ENCODE data around the gene CATSPER2. TPM values are rescaled to one million over a fixed set of nuclear protein-coding genes. Genes with fewer than 3 reads are reported as not detected.
"Not testable (repeated sequence)": the region's sequence is repeated elsewhere in the genome, so short reads cannot be mapped to it uniquely, and the experiment has no call there.

The CATSPER2 gene
- total and polyA plus RNA-seq, 2 of the 4 experiments (the other 2 are of a cell fraction) = 0.41 to 11.3 TPM

DNA sequence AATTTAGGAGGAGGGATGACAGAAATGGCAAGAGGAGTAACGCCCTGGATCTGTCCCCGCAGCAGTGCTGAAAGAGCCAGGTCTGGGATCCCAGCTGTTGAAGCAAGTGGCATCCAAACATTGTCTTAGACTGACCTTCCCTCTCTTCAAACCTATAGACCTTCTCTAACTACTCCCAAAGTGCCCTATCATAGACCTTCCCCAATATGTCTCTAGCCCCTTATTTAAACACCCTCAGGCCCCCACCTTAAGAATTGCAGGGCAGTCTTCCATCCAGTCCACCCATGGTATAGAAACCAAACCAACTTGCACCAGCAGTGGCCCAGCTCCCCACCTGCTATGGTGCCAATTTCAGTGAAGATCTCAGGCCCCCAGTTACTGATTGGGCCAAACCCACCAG, 48.4 kb downstream of the CATSPER2 start:
- H3K9ac ChIP-seq (ENCODE audit: low read depth, low read length); H2BK5ac ChIP-seq (ENCODE audit: low read depth, low read length, poor library complexity, severe bottlenecking); H3K27me3 ChIP-seq (ENCODE audit: control insufficient read depth, insufficient read depth, low read length); H2BK20ac ChIP-seq (ENCODE audit: low read depth, low read length); H4K91ac ChIP-seq (ENCODE audit: insufficient read depth, low read depth, low read length); H3K4me1 ChIP-seq (ENCODE audit: control insufficient read depth, insufficient read depth, low read length); H3K79me1 ChIP-seq (ENCODE audit: low read depth in 1 of 2, low read length in 2 of 2); H2BK15ac ChIP-seq (ENCODE audit: low read depth, low read length); H4K20me1 ChIP-seq (ENCODE audit: insufficient read depth, low read length); H4K5ac ChIP-seq (ENCODE audit: low read depth, low read length); in situ Hi-C loops (cut with MboI; ENCODE audit: low sequenced_read_pairs); H2BK120ac ChIP-seq (ENCODE audit: low read depth, low read length); intact Hi-C loops (cut with micrococcal nuclease); H3K4ac ChIP-seq (ENCODE audit: low read depth, low read length); H2AFZ ChIP-seq (replicated peaks; ENCODE audit: low read length, poor library complexity); H3K4me2 ChIP-seq (ENCODE audit: low read depth, low read length); H3K9me1 ChIP-seq (ENCODE audit: insufficient read depth, low read length); DNase-seq; POLR2A ChIA-PET (ENCODE audit: unreplicated experiment); H3K9me3 ChIP-seq (ENCODE audit: control insufficient read depth, insufficient read depth, low read length); H2AK9ac ChIP-seq (replicated peaks; ENCODE audit: low read depth, low read length, poor library complexity); H3K4me3 ChIP-seq (ENCODE audit: insufficient read depth, low read depth, low read length); H3K56ac ChIP-seq (ENCODE audit: extremely low read depth, insufficient read depth, low read length); H2AK5ac ChIP-seq (ENCODE audit: low read depth, low read length); ATAC-seq (ENCODE audit: low read depth); CTCF ChIA-PET; BruUV-seq (replicated peaks); H3K27ac ChIP-seq (ENCODE audit: insufficient read depth, low read length); H3K36me3 ChIP-seq (ENCODE audit: control insufficient read depth, insufficient read depth, low read length); H4K8ac ChIP-seq (ENCODE audit: low read depth in 2 of 2, low read length in 2 of 2); H3K23ac ChIP-seq (ENCODE audit: low read depth, low read length); dilution Hi-C loops (cut with HindIII; ENCODE audit: low sequenced_read_pairs, unreplicated experiment); H3K18ac ChIP-seq (ENCODE audit: low read depth, low read length); H3K14ac ChIP-seq (replicated peaks; ENCODE audit: low read depth, low read length): not testable (repeated sequence)
- no CpG with 5 or more reads among the region's 2 CpGs for WGBS, 2 experiments (ENCODE audit: extremely low coverage in 2 of 2, insufficient read length in 1 of 2)

DNA sequence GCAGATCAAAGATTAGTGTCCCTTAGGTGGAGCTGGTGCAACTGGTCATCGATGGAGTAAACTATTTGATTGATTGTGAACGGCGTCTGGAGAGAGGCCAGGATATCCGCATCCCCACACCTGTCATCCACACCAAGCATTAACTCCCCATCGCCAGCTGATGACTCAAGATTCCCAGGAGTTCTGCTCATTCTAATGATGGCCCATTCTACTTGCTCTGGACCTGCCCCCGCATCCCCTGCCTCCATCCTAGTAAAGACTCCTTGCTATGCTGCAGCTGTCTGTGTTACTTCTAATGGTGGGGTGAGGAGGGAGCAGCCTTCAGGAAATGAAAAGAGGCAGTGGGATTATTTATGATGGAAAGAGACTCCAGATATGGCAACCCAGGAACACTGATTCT, 49.5 kb downstream of the CATSPER2 start:
- H3K4me1 ChIP-seq (ENCODE audit: control insufficient read depth, insufficient read depth, low read length); H2BK15ac ChIP-seq (ENCODE audit: low read depth, low read length); H3K27ac ChIP-seq (ENCODE audit: insufficient read depth, low read length); in situ Hi-C loops (cut with MboI; ENCODE audit: low sequenced_read_pairs); H2AFZ ChIP-seq (replicated peaks; ENCODE audit: low read length, poor library complexity); intact Hi-C loops (cut with micrococcal nuclease); H3K9me1 ChIP-seq (ENCODE audit: insufficient read depth, low read length); H3K9me3 ChIP-seq (ENCODE audit: control insufficient read depth, insufficient read depth, low read length); H3K4me2 ChIP-seq (ENCODE audit: low read depth, low read length); H2BK20ac ChIP-seq (ENCODE audit: low read depth, low read length); H2BK5ac ChIP-seq (ENCODE audit: low read depth, low read length, poor library complexity, severe bottlenecking); POLR2A ChIA-PET (ENCODE audit: unreplicated experiment); H3K23ac ChIP-seq (ENCODE audit: low read depth, low read length); H3K9ac ChIP-seq (ENCODE audit: low read depth, low read length); H2BK120ac ChIP-seq (ENCODE audit: low read depth, low read length); H3K4me3 ChIP-seq (ENCODE audit: insufficient read depth, low read depth, low read length); H3K14ac ChIP-seq (replicated peaks; ENCODE audit: low read depth, low read length); H3K79me1 ChIP-seq (ENCODE audit: low read depth in 1 of 2, low read length in 2 of 2); H3K18ac ChIP-seq (ENCODE audit: low read depth, low read length); H2AK5ac ChIP-seq (ENCODE audit: low read depth, low read length); BruUV-seq (replicated peaks); H2AK9ac ChIP-seq (replicated peaks; ENCODE audit: low read depth, low read length, poor library complexity); DNase-seq; H4K91ac ChIP-seq (ENCODE audit: insufficient read depth, low read depth, low read length); H3K36me3 ChIP-seq (ENCODE audit: control insufficient read depth, insufficient read depth, low read length); H3K27me3 ChIP-seq (ENCODE audit: control insufficient read depth, insufficient read depth, low read length); dilution Hi-C loops (cut with HindIII; ENCODE audit: low sequenced_read_pairs, unreplicated experiment); H3K4ac ChIP-seq (ENCODE audit: low read depth, low read length); H4K5ac ChIP-seq (ENCODE audit: low read depth, low read length); CTCF ChIA-PET; ATAC-seq (ENCODE audit: low read depth); H4K8ac ChIP-seq (ENCODE audit: low read depth in 2 of 2, low read length in 2 of 2); H4K20me1 ChIP-seq (ENCODE audit: insufficient read depth, low read length); H3K56ac ChIP-seq (ENCODE audit: extremely low read depth, insufficient read depth, low read length): not testable (repeated sequence)
- no CpG with 5 or more reads among the region's 6 CpGs for WGBS, 2 experiments (ENCODE audit: extremely low coverage in 2 of 2, insufficient read length in 1 of 2)
